Activated CD8-positive, alpha-beta T cell treated with anti-CD3 and anti-CD28 coated beads for 36 hours (primary cell): ENCODE results near the gene TNFAIP6. TPM values are rescaled to one million over a fixed set of nuclear protein-coding genes. Genes with fewer than 3 reads are reported as not detected.

Source experiments
- ATAC-seq: fragments of 200-7000 bp; cut with Tn5 transposase; one replicate; pipeline ENCODE4 v1.10.0; 2021; ENCODE audit warnings: mild to moderate bottlenecking, moderate library complexity
- CTCF ChIA-PET: fragments of 350-600 bp; sonication (Branson Sonifier 250); formaldehyde crosslinking; loops from one replicate; lab custom pipeline; 2021; ENCODE audit warnings: antibody characterized with exemption; lab: Charles Lee
- POLR2A ChIA-PET: fragments of 350-600 bp; sonication (Branson Sonifier 250); formaldehyde crosslinking; loops from one replicate; lab custom pipeline; 2021; ENCODE audit warnings: antibody characterized with exemption; lab: Charles Lee
- DNase-seq: peaks from one replicate; pipeline ENCODE4 v3.0.0-alpha.2; 2020
- H3K27ac Mint-ChIP-seq: one replicate; pipeline ENCODE4 v1.8.0; 2021; ENCODE audit warnings: mild to moderate bottlenecking, mixed read lengths
- H3K27me3 Mint-ChIP-seq: one replicate; pipeline ENCODE4 v1.8.0; 2021; ENCODE audit warnings: mixed read lengths
- H3K36me3 Mint-ChIP-seq: one replicate; pipeline ENCODE4 v1.8.0; 2021; ENCODE audit warnings: low read depth, mixed read lengths
- H3K4me1 Mint-ChIP-seq: one replicate; pipeline ENCODE4 v1.8.0; 2021; ENCODE audit warnings: low read depth, mixed read lengths
- H3K4me3 Mint-ChIP-seq: one replicate; pipeline ENCODE4 v1.8.0; 2021; ENCODE audit warnings: mild to moderate bottlenecking, moderate library complexity, mixed read lengths
- H3K9me3 Mint-ChIP-seq: one replicate; pipeline ENCODE4 v1.8.0; 2021; ENCODE audit warnings: mixed read lengths
- CTCF ChIP-seq: fragments of 200-600 bp; IDR thresholded peaks from one replicate; pipeline ENCODE4 v1.8.0; 2022; ENCODE audit warnings: antibody characterized with exemption, mild to moderate bottlenecking
- intact Hi-C: fragments of 100-400 bp; cut with micrococcal nuclease; formaldehyde crosslinking; loops from one replicate; pipeline ENCODE4 v1.10.0; 2022
- total RNA-seq, 2 experiments: library from RNA; stranded (reverse); gene quantifications; one replicate each; pipeline ENCODE4 v1.2.3, GENCODE V29; 2021

TNFAIP6 gene
- total RNA-seq, 2 experiments from 2014 or later = not detected

DNA sequence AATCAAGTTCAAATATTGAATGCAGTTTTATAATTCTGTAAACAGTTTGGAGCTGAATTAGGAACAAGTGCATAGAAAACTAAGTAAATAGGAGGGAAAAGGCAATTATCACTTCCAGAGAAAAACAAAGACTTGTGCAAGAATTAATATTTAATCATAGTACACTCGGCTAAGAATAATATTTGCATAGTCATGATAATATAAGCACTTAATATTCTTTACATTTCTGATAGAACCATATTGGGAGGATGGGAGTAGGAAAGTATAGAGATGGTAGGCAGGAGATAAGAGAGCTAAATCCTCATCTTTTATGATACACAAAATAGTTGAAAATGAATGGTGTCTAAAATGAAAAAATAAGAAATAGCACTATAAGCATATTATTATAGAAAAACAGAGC, 27.4 kb upstream of the TNFAIP6 start:
- intact Hi-C loops = no loop called here
- Mint-ChIP-seq H3K36me3 (no peaks in the 10 kb centered on the region), H3K4me1 (no peaks in the 10 kb centered on the region), H3K27me3 (no peaks in the 10 kb centered on the region), H3K4me3 (no peak overlapping the region), H3K9me3 (no peaks in the 10 kb centered on the region), H3K27ac (no peak overlapping the region)
- DNase-seq (no peak), ATAC-seq (no peak)
- no peak for TF ChIP-seq CTCF
- POLR2A ChIA-PET = no interaction called here
- CTCF ChIA-PET = no interaction called here

GRCh38 chr2:151333083-151333482, 24.3 kb upstream of the TNFAIP6 start:
- H3K27ac Mint-ChIP-seq = no peak overlapping the region
- ATAC-seq (no peak), DNase-seq (no peak)
- H3K36me3 Mint-ChIP-seq = no peaks in the 10 kb centered on the region
- H3K4me3 Mint-ChIP-seq = no peak overlapping the region
- intact Hi-C loops = no loop called here
- no peaks in the 10 kb centered on the region for H3K27me3 Mint-ChIP-seq
- no peaks in the 10 kb centered on the region for H3K4me1 Mint-ChIP-seq
- ChIA-PET POLR2A (no interaction called here), CTCF (no interaction called here)
- H3K9me3 Mint-ChIP-seq = no peaks in the 10 kb centered on the region
- TF ChIP-seq CTCF = no peak

DNA sequence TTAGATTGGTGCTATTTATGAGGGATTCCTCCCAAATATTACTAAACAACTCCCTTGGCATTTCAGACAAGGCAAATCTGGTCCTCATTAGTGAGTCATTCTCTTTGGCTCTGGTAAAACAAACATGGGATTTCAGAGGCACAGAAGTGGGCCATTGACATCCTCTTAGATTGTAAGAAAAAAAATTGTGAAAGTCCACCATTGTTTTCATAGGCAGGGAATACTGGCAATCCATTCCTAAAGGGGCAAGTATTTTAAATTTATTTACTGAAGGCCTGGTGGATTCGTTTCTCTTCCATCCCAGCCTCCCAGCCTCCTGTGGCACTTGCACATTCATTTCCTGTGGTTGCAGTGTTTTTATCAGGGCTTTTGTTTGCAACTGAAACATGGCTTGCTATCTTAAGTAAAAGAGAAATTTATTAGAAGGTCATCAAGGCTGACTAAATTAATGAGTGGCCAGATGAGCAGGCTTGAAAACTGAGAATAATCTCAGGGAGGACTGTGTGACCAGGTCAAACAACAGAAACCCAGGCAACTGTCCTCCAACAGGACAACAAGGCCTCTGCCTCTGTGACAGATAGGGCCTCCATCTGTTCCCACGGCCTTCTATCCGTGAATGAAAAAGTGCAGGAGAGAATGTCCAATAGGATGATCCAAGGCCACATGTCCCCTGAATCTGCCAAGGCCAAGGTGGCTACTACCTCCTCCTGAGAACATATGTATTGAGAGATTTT, 23.1 kb upstream of the TNFAIP6 start:
- ATAC-seq = no peak
- no peak for DNase-seq
- no peaks in the 10 kb centered on the region for H3K36me3 Mint-ChIP-seq
- ChIA-PET CTCF (no interaction called here), POLR2A (no interaction called here)
- no peaks in the 10 kb centered on the region for H3K27me3 Mint-ChIP-seq
- H3K9me3 Mint-ChIP-seq = no peaks in the 10 kb centered on the region
- no peaks in the 10 kb centered on the region for H3K4me1 Mint-ChIP-seq
- intact Hi-C loops = no loop called here
- H3K27ac Mint-ChIP-seq = no peak overlapping the region
- no peak for TF ChIP-seq CTCF
- no peak overlapping the region for H3K4me3 Mint-ChIP-seq

DNA sequence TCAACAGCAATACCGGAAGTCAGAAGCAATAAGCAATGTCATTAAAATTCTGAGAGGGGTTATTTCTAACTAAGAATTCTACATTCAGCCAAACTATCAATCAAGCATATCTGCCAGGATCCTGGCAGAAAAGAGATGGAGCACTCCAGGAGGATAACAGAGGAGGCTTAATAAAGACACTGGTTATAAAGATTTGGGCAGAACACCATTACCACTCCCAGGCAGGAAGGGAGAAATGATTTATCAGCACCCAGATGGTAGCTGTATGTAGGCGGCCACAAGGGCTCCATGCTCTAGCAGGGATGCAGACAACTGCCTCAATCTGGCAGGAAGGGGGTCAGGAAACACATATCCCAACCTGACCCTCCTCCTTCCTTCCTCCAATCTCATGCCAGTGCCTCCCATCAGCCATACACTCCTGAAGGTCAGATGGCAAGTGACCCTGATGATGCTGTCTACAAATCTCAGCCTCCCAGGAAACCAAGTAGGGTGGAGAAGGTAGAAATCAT, 20.5 kb upstream of the TNFAIP6 start:
- H3K36me3 Mint-ChIP-seq = peaks cover 2% of the 10 kb centered on the region
- H3K27ac Mint-ChIP-seq = no peak overlapping the region
- H3K27me3 Mint-ChIP-seq = peaks cover 5% of the 10 kb centered on the region
- H3K9me3 Mint-ChIP-seq = peaks cover 9% of the 10 kb centered on the region
- no peaks in the 10 kb centered on the region for H3K4me1 Mint-ChIP-seq
- ChIA-PET POLR2A (no interaction called here), CTCF (no interaction called here)
- no peak overlapping the region for H3K4me3 Mint-ChIP-seq
- DNase-seq (no peak), ATAC-seq (no peak)
- intact Hi-C loops = no loop called here
- no peak for TF ChIP-seq CTCF

- ATAC-seq (no peak), DNase-seq (no peak)
- no peak overlapping the region for H3K27ac Mint-ChIP-seq
- ChIA-PET CTCF (no interaction called here), POLR2A (interaction anchor here (0.6 kb wide), 1 partner anchor 61 kb away, joined by 3 read pairs; no protein-coding TSS in a partner anchor)
- no peaks in the 10 kb centered on the region for H3K4me1 Mint-ChIP-seq
- no peak for TF ChIP-seq CTCF
- H3K27me3 Mint-ChIP-seq = peaks cover 5% of the 10 kb centered on the region
- H3K9me3 Mint-ChIP-seq = peaks cover 9% of the 10 kb centered on the region
- H3K4me3 Mint-ChIP-seq = no peak overlapping the region
- peaks cover 2% of the 10 kb centered on the region for H3K36me3 Mint-ChIP-seq
- intact Hi-C loops = no loop called here
Observed at GRCh38 chr2:151337643-151338042, 19.7 kb upstream of the TNFAIP6 start.
